Adrenal gland (tissue), 12 donors: Measurements from ENCODE around the gene RNF123. TPM values are rescaled to one million over a fixed set of nuclear protein-coding genes. Genes with fewer than 3 reads are reported as not detected.

Source experiments
- DNase-seq, 7 donors: peaks; one replicate each; pipeline ENCODE4 v3.0.0-alpha.2; 2019 to 2020
- H3K27ac ChIP-seq, 5 donors: fragments of 200-600 bp; sonication (generic) in 4 of 5; 1 replicate in 3 of 5; 2 replicates in 2 of 5; pipeline versions ENCODE4 v1.5.1 to v1.8.0; 2016 to 2020; ENCODE audit warnings: mild to moderate bottlenecking in 1 of 5
- H3K27me3 ChIP-seq: fragments of 200-600 bp; 2 replicates; pipeline ENCODE4 v1.8.0; 2021
- H3K36me3 ChIP-seq, 2 donors: fragments of 200-600 bp; replicated peaks in 1 of 2; 1 replicate in 1 of 2; 2 replicates in 1 of 2; pipeline versions ENCODE4 v1.5.1 to v1.8.0; 2018 to 2022
- H3K4me1 ChIP-seq, 2 donors: fragments of 200-600 bp; replicated peaks in 1 of 2; 1 replicate in 1 of 2; 2 replicates in 1 of 2; pipeline versions ENCODE4 v1.5.1 to v1.8.0; 2018 to 2021
- H3K4me3 ChIP-seq, 4 donors: fragments of 200-600 bp; sonication (generic) in 3 of 4; one replicate each; pipeline ENCODE4 v1.5.1; 2016 to 2018
- H3K9me3 ChIP-seq, 3 donors: fragments of 200-600 bp; sonication (generic) in 1 of 3; replicated peaks in 1 of 3; 1 replicate in 2 of 3; 2 replicates in 1 of 3; pipeline versions ENCODE4 v1.5.1 to v1.8.0; 2016 to 2021
- CTCF ChIP-seq, 6 experiments: fragments of 450-650 bp in 4 of 6; fragments of 200-600 bp in 2 of 6; sonication (generic) in 1 of 6; IDR thresholded peaks; 1 replicate in 5 of 6; 2 replicates in 1 of 6; pipeline versions ENCODE4 v1.5.1 to v1.8.0; 2016 to 2021; ENCODE audit warnings: antibody characterized with exemption in 6 of 6, mild to moderate bottlenecking in 2 of 6, moderate library complexity in 1 of 6
- POLR2A ChIP-seq, 2 donors: fragments of 450-650 bp; IDR thresholded peaks; one replicate each; pipeline ENCODE4 v1.6.1; 2017; ENCODE audit warnings: antibody characterized with exemption in 2 of 2, mild to moderate bottlenecking in 2 of 2, moderate library complexity in 1 of 2
- WGBS, 4 donors: extraction: QIAGEN DNeasy Blood & Tissue Kit in 2 of 4; methylation state at CpG; one replicate each; pipeline versions ENCODE4 v1.1.5 to v1.1.7; 2013 to 2017; 5-methylcytosine and 5-hydroxymethylcytosine counted together
- intact Hi-C, 2 donors: fragments of 100-400 bp; cut with DNase I; formaldehyde crosslinking; loops; one replicate each; pipeline versions ENCODE4 v1.14.1 to v1.15.0; 2022 to 2023
- polyA plus RNA-seq, 3 donors: library from polyadenylated mRNA; stranded (reverse); fragments of 200-250 nt in 2 of 3; fragments of 350-450 nt in 1 of 3; fragmentation: Illumina TruSeq in 1 of 3; extraction: RNeasy Lipid Tissue Mini Kit (QIAGEN cat#74804) in 1 of 3; gene quantifications; one replicate each; pipeline ENCODE4 v1.2.3, GENCODE V29; 2013 to 2014
- total RNA-seq, 9 donors: library from RNA; depleted of rRNA in 4 of 9; stranded (reverse); fragments of >200 nt in 4 of 9; fragments of 120-200 nt in 1 of 9; fragmentation: NEBNext Ultra II Directional in 1 of 9; extraction: Animal tissue kit (Norgen Biotek cat#: 25700) in 1 of 9; gene quantifications; one replicate each; pipeline versions ENCODE4 v1.1.0 to v1.2.4, GENCODE V29; 2013 to 2023
- donor health status: healthy with polysubstance abuse.
- donor health status: Bipolar disorder and iron deficiency.
- donor health status: DM: yes; HTN: yes; CAD: no.
- donor health status: DM: no; HTN: no; CAD: no.
- donor health status: DM: no; HTN: no; CAD: no.
- donor health status: DM: yes; HTN: yes; CAD: no.

Gene RNF123
- total and polyA plus RNA-seq, 12 donors, result 19.5 to 62.3 (median 38.3) TPM

DNA sequence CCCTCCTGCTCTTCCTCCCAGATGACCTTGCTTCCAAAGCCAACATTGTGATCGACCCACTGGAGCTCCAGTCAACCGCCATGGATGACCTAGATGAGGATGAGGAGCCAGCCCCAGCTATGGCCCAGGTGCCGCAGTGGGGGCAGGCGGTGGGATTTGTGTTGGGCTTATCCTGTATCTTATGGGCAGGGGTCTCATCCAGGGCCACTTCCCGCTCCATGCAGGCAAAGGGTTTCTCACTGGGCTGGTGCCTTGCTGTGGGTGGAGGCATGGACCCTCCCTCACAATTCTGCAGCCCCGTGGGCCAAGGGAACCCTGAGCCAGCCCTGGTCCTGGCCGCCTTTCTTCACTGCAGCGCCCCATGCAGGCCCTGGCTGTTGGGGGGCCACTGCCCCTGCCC lies 15.3 kb downstream of the RNF123 start:
- TF ChIP-seq POLR2A (IDR thresholded peaks at IDR 0.05) (no peak), CTCF (IDR thresholded peaks at IDR 0.05) (no peak)
- DNase-seq, result no peak
- H3K4me3 ChIP-seq, result no peak overlapping the region
- intact Hi-C loops, result loop anchor here in 1 of 2 donors (10.0 kb wide), 1 partner anchor 130 kb away; no protein-coding TSS in a partner anchor
- peaks cover 0 to 53% of the 10 kb centered on the region in 2 donors for H3K36me3 ChIP-seq
- WGBS, 4 donors, result 81 to 95% (median 92%) methylated on average over 5 to 8 of the region's 8 CpGs
- H3K4me1 ChIP-seq, result no peaks in the 10 kb centered on the region
- H3K27ac ChIP-seq, result no peak overlapping the region
- no peaks in the 10 kb centered on the region for H3K9me3 ChIP-seq
- H3K27me3 ChIP-seq, result no peaks in the 10 kb centered on the region

DNA sequence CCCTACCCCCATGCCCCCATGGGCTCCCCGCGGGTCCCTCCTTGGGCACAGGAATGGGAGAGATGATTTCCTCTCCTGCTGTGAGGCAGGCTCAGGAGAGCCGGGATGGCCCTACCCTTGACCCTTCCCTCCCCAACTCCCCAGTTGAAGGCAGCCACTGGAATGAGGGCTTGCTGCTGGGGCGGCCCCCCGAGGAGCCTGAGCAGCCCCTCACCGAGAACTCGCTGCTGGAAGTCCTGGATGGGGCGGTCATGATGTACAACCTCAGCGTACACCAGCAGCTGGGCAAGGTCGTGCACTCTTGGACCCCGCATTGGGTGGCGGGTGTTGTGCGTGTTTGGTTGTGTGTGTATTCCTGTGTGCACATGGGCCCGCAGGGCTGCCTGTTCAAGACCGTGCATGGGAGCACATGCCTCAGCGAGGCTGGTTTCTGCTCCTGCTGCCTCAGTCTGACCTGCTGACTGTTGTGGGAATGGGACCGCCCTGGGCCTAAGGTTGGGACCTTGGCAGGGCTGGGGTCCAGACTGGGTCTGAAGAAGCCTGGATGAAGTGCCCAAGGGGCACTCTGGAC lies 16.1 kb downstream of the RNF123 start:
- intact Hi-C loops, result loop anchor here in 1 of 2 donors (10.0 kb wide), 1 partner anchor 129 kb away; no protein-coding TSS in a partner anchor

GRCh38 chr3:49706456-49707112 lies 17.2 kb downstream of the RNF123 start:
- 83 to 90% (median 85%) methylated on average over 5 to 9 of the region's 9 CpGs for WGBS, 4 donors
- H3K4me1 ChIP-seq, result no peaks in the 10 kb centered on the region
- TF ChIP-seq CTCF (IDR thresholded peaks at IDR 0.05), result no peak
- TF ChIP-seq POLR2A (IDR thresholded peaks at IDR 0.05), result no peak

More for the DNA sequence above, 16.1 kb downstream of the RNF123 start:
- Histone ChIP-seq H3K9me3 (no peaks in the 10 kb centered on the region), H3K4me3 (no peak overlapping the region), H3K4me1 (no peaks in the 10 kb centered on the region), H3K36me3 (peaks cover 0 to 45% of the 10 kb centered on the region in 2 donors), H3K27ac (no peak overlapping the region), H3K27me3 (no peaks in the 10 kb centered on the region)
- TF ChIP-seq POLR2A (IDR thresholded peaks at IDR 0.05) (no peak), CTCF (IDR thresholded peaks at IDR 0.05) (no peak)
- DNase-seq, result no peak
- 84 to 95% (median 91%) methylated on average over 8 to 17 of the region's 17 CpGs; no CpG with 5 or more reads in 1 of the 4 donors for WGBS, 4 donors

DNA sequence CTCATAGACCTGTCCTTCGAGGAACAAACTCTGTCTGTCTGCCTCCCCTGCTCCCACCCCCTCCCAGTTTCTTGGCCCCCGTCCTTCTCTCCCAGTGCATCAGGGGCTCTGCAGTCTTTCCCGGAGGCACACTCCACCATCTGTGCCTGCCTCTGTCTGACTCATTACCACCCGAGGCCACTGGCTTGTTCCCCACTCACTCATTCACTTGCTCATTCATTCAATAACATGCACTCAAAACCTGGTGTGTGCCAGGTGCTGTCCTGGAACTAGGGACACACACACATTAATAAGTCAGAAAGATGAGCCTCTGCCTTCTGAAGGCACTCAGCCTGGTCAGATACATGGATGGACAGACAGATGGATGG lies 17.7 kb downstream of the RNF123 start:
- Histone ChIP-seq H3K9me3 (no peaks in the 10 kb centered on the region), H3K4me3 (no peak overlapping the region), H3K27ac (no peak overlapping the region), H3K36me3 (peaks cover 0 to 30% of the 10 kb centered on the region in 2 donors), H3K27me3 (no peaks in the 10 kb centered on the region), H3K4me1 (no peaks in the 10 kb centered on the region)
- 51 to 60% (median 57%) methylated on average over 3 to 4 of the region's 4 CpGs for WGBS, 4 donors
- DNase-seq, result no peak
- intact Hi-C loops, result loop anchor here in 1 of 2 donors (10.0 kb wide), 1 partner anchor 128 kb away; no protein-coding TSS in a partner anchor
- TF ChIP-seq CTCF (IDR thresholded peaks at IDR 0.05) (no peak), POLR2A (IDR thresholded peaks at IDR 0.05) (no peak)

More at GRCh38 chr3:49706456-49707112, 17.2 kb downstream of the RNF123 start:
- Histone ChIP-seq H3K27me3 (no peaks in the 10 kb centered on the region), H3K4me3 (no peak overlapping the region), H3K36me3 (peaks cover 0 to 35% of the 10 kb centered on the region in 2 donors), H3K27ac (no peak overlapping the region), H3K9me3 (no peaks in the 10 kb centered on the region)
- no peak for DNase-seq
- intact Hi-C loops, result loop anchor here in 1 of 2 donors (10.0 kb wide), 1 partner anchor 128 kb away; no protein-coding TSS in a partner anchor
